BJ (cell line): Measurements from ENCODE around the gene EFCAB14. TPM values are rescaled to one million over a fixed set of nuclear protein-coding genes. Genes with fewer than 3 reads are reported as not detected.
A peak's percentile ranks its signal among the peaks of the same experiment; 100 is the strongest.
"Not testable (repeated sequence)": the region's sequence is repeated elsewhere in the genome, so short reads cannot be mapped to it uniquely, and the experiment has no call there.

ENCODE experiments used
- CTCF ChIA-PET: fragments of 350-600 bp; formaldehyde crosslinking; extraction: SDS; loops from one replicate; lab custom pipeline; 2021; ENCODE audit warnings: antibody characterized with exemption, inconsistent platforms; lab: Yijun Ruan, JAX
- POLR2A ChIA-PET: fragments of 300-600 bp; sonication (Branson Sonifier 250); formaldehyde crosslinking; extraction: SDS; loops from one replicate; lab custom pipeline; 2021; ENCODE audit warnings: antibody characterized with exemption; lab: Charles Lee
- DNase-seq: peaks from one replicate; pipeline ENCODE4 v3.0.0-alpha.2; 2011; ENCODE audit warnings: low read depth
- H3K27me3 ChIP-seq: 2 replicates; pipeline ENCODE4 v1.6.0; 2011; ENCODE audit warnings: low read length; ENCODE audit not compliant: control insufficient read depth, insufficient read depth
- H3K36me3 ChIP-seq: 2 replicates; pipeline ENCODE4 v1.5.1; 2011; ENCODE audit warnings: low read length; ENCODE audit not compliant: control insufficient read depth, insufficient read depth
- H3K4me3 ChIP-seq: 2 replicates; pipeline ENCODE4 v1.5.1; 2011; ENCODE audit warnings: low read depth, mild to moderate bottlenecking, control low read depth, low read length
- polyA plus RNA-seq: library from polyadenylated mRNA; depleted of rRNA; stranded (reverse); fragments of >200 nt; gene quantifications from 2 replicates; pipeline ENCODE4 v1.2.3, GENCODE V29; 2011
- TF ChIP-seq, protein P1 (sequence below): IDR thresholded peaks from 2 replicates; pipeline ENCODE4 v1.5.1; 2011; ENCODE audit warnings: low read depth, mild to moderate bottlenecking, control low read depth, inconsistent platforms, low read length, moderate library complexity; ENCODE audit not compliant: insufficient read depth

The EFCAB14 gene
- polyA plus RNA-seq, 1 experiment: 30.4 TPM

DNA sequence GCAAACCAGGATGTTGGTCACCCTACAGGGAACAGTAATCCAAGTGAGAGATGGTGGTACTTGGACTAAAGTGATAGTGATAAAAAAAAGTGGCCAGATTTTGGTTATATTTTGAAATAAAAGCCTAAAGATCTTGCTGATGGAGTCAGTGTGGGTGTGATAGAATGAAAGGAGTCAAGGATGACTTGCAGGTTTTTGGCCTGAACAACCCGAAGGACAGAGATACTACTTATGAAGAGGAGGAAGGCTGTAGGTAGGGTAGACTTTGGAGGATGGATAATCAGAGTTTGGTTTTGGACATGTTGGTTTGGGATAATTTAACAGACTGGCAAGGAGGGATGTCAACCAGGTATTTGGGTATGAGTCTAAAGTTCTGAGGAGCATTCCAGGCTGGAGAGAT is 48.8 kb downstream of the EFCAB14 start:
- CTCF ChIA-PET: no interaction called here

DNA sequence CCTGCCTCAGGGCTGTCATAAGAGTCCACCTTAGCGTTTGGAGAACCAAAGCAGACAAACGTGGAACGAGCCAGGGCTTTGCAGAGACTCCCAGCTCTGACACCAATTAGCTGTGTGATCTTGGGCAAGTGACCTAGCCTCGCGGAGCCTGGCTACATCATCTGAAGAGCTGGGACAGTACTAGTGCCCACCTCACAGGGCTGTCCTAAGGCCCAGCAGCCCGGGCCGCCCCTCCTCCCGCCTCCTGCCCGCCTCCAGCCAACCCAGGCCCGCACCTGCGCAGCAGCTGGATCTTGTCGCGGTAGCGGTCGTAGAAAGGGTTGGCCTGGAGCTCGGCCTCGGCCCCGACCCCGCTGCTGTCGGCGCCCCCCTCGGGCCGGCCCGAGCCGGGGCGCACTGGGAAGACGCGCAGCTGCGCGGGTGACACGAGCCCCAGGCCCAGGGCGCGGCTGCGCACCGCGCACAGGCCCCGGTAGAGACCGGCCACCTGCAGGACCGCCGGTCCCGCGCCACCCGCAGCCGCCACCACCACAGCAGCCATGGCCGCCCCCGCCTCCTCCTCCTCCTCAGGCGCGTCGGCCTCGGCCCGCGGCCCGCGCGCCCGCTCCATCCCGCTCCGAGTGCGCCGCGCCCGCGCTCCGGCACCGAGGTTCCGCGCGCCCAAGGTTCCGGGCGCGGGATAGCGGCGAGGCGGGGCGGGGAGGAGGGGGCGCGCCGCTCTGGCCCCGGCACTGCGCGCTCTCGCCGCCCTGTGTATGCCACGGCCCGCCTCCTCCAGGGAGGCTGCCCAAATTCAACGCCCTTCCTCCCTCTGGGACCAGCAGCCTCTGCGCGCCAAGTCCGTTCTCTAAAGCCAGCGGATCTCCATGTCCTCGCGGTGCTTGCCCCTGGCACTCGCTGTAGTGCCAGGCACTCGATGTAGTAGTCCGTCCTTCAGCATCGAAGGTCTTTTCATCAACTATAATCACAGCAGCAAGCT is 50.8 kb downstream of the EFCAB14 start, which contains the start of gene ATPAF1:
TSS of gene ATPAF1 (minus strand) at position 583 of the 979 bp plus-strand sequence. CDS start at position 541, 42 bp downstream.
- no peak for DNase-seq

More for the DNA sequence above, 48.8 kb downstream of the EFCAB14 start:
- peaks cover 1% of the 10 kb centered on the region; the same call in 1 of the 2 replicates for H3K36me3 ChIP-seq
- TF ChIP-seq, protein P1, sequence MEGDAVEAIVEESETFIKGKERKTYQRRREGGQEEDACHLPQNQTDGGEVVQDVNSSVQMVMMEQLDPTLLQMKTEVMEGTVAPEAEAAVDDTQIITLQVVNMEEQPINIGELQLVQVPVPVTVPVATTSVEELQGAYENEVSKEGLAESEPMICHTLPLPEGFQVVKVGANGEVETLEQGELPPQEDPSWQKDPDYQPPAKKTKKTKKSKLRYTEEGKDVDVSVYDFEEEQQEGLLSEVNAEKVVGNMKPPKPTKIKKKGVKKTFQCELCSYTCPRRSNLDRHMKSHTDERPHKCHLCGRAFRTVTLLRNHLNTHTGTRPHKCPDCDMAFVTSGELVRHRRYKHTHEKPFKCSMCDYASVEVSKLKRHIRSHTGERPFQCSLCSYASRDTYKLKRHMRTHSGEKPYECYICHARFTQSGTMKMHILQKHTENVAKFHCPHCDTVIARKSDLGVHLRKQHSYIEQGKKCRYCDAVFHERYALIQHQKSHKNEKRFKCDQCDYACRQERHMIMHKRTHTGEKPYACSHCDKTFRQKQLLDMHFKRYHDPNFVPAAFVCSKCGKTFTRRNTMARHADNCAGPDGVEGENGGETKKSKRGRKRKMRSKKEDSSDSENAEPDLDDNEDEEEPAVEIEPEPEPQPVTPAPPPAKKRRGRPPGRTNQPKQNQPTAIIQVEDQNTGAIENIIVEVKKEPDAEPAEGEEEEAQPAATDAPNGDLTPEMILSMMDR: no peak
- no peaks in the 10 kb centered on the region for H3K27me3 ChIP-seq
- no peak overlapping the region for H3K4me3 ChIP-seq
- POLR2A ChIA-PET: no interaction called here
- DNase-seq: no peak

DNA sequence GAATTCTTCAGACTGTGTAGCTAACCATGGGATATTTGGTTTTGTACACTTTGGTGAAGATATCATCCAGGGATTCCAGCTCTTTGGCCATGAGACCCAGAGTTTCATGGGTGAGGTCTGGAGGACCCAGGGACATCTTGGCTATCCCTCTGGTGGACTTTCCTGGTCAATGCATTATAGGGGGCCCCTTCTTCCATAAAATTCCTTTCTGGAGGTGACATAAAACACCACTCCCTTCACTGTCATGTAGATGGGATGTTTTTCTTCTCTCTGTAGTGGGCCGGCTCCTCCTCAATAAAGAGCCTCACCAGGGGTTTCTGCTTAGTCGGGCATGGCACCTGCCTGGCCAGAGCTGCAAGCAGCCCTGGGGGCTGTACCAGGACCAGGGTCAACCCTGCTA is 52.9 kb downstream of the EFCAB14 start:
- TF ChIP-seq, protein P1: no peak
- no peak overlapping the region for H3K4me3 ChIP-seq
- H3K36me3 ChIP-seq: peaks cover 7% of the 10 kb centered on the region
- CTCF ChIA-PET: interaction anchor here (1.3 to 2.1 kb wide), 3 partner anchors 9 to 12 kb away, joined by 3 to 5 read pairs (median 4); no protein-coding TSS in a partner anchor
- DNase-seq: no peak
- POLR2A ChIA-PET: no interaction called here
- H3K27me3 ChIP-seq: no peaks in the 10 kb centered on the region

More for the DNA sequence above, 50.8 kb downstream of the EFCAB14 start, which contains the start of gene ATPAF1:
- Histone ChIP-seq H3K36me3 (peaks cover 9% of the 10 kb centered on the region), H3K4me3 (peak within 1 kb of the TSS; percentile 80), H3K27me3 (no peaks in the 10 kb centered on the region)
- TF ChIP-seq, protein P1: no peak
- ChIA-PET POLR2A (no interaction called here), CTCF (interaction anchor here (1.2 to 2.1 kb wide), 2 partner anchors 12 to 132 kb away, joined by 3 to 5 read pairs; a partner anchor contains a TSS)

DNA sequence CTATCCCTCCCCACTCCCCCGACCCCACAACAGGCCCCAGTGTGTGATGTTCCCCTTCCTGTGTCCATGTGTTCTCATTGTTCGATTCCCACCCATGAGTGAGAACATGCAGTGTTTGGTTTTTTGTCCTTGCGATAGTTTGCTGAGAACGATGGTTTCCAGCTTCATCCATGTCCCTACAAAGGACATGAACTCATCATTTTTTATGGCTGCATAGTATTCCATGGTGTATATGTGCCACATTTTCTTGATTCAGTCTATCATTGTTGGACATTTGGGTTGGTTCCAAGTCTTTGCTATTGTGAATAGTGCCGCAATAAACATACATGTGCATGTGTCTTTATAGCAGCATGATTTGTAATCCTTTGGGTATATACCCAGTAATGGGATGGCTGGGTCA is 56.0 kb downstream of the EFCAB14 start:
- DNase-seq, H3K27me3 ChIP-seq, H3K36me3 ChIP-seq, POLR2A ChIA-PET, H3K4me3 ChIP-seq, CTCF ChIA-PET: not testable (repeated sequence)

DNA sequence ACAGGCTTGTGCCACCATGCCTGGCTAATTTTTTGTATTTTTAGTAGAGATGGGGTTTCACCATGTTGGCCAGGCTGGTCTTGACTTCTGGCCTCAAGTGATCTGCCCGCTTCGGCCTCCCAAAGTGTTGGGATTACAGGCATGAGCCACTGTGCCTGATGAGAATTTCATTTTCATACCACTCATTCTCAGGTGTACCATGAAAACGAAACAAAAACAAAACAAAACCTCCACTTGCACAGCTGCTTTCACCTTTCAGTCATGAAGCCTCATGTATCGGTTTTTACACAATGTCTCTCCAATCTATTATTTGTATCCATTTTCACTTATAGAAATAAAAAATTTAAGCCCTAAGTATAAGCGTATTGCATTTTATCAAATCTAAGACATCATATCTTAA is 58.8 kb downstream of the EFCAB14 start:
- not testable (repeated sequence) for H3K4me3 ChIP-seq, H3K27me3 ChIP-seq, H3K36me3 ChIP-seq, DNase-seq
- ChIA-PET CTCF (interaction anchor here (0.6 kb wide), 1 partner anchor 12 kb away, joined by 3 read pairs; no protein-coding TSS in a partner anchor), POLR2A (interaction anchor here (0.6 to 0.7 kb wide), 2 partner anchors 44 to 59 kb away, joined by 3 read pairs; partner anchors contain the start of genes EFCAB14 and MOB3C)

DNA sequence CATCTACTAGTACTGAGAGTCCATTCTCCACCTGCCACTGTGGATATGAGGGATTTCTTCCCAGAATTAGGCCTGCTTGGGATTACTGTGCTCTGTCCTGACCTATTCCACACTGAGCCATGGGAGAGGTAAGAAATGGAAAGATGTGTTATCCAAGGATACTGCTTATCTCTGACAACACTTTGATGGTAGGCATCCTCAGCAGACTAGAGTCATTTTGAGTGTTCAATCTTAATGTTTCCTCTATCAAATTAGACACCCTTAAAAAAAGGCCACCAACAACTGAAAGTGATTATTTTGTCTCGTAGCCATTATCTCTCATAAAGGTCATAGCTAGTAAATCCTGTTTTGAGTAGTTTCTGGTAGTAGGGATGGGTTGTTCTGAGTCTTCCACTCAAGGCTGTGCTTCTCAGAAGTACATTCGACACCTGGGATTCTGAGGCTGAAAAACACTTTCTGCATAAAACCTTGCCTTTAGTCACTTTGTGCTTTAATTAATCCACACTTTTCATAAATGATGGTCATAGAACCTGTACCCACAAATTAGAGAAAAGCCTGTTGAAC is 59.5 kb downstream of the EFCAB14 start:
- TF ChIP-seq, protein P1: no peak
- DNase-seq: no peak
- POLR2A ChIA-PET: no interaction called here
- no peaks in the 10 kb centered on the region for H3K27me3 ChIP-seq
- H3K4me3 ChIP-seq: no peak overlapping the region
- CTCF ChIA-PET: interaction anchor here (0.6 kb wide), 1 partner anchor 13 kb away, joined by 3 read pairs; no protein-coding TSS in a partner anchor
- peaks cover 2% of the 10 kb centered on the region for H3K36me3 ChIP-seq
